GM20000 (cell line): ENCODE measurements around the gene POLR2F.

Source experiments
- DNase-seq: peaks from one replicate; pipeline ENCODE4 v3.0.0; 2012; ENCODE audit warnings: low spot score
- CTCF ChIP-seq: IDR thresholded peaks from 2 replicates; pipeline ENCODE4 v1.5.1; 2012; ENCODE audit warnings: mild to moderate bottlenecking, control low read depth; ENCODE audit errors: extremely low read depth, missing control alignments

Gene POLR2F

GRCh38 chr22:37981282-37982011, 27.9 kb downstream of the POLR2F start:
- no peak for TF ChIP-seq CTCF
- DNase-seq: no peak

- TF ChIP-seq CTCF: no peak
- DNase-seq: no peak
These were observed 28.8 kb downstream of the POLR2F start for GRCh38 chr22:37982151-37982785.

- TF ChIP-seq CTCF: no peak
- DNase-seq: no peak
These were observed 29.7 kb downstream of the POLR2F start for GRCh38 chr22:37982938-37983859.

GRCh38 chr22:37983860-37984791, 30.6 kb downstream of the POLR2F start, which contains the start of gene SOX10:
TSS of gene SOX10 (minus strand) at chr22:37984555. CDS start at chr22:37983784, 771 bp downstream.
- no peak for TF ChIP-seq CTCF
- no peak for DNase-seq

GRCh38 chr22:37985050-37985585, 31.6 kb downstream of the POLR2F start:
- TF ChIP-seq CTCF: no peak
- DNase-seq: peak; percentile 49

- TF ChIP-seq CTCF: no peak
- DNase-seq: no peak
These were observed 32.3 kb downstream of the POLR2F start for GRCh38 chr22:37985751-37986281.
